NCI-H1417 treated with DMSO at 0.1 percent for 48 hours (cell line): ENCODE results near the gene IRF6.

Source experiments
- DNase-seq: peaks from one replicate; lab custom pipeline; 2025; lab: John Stamatoyannopoulos, UW

IRF6 gene

DNA sequence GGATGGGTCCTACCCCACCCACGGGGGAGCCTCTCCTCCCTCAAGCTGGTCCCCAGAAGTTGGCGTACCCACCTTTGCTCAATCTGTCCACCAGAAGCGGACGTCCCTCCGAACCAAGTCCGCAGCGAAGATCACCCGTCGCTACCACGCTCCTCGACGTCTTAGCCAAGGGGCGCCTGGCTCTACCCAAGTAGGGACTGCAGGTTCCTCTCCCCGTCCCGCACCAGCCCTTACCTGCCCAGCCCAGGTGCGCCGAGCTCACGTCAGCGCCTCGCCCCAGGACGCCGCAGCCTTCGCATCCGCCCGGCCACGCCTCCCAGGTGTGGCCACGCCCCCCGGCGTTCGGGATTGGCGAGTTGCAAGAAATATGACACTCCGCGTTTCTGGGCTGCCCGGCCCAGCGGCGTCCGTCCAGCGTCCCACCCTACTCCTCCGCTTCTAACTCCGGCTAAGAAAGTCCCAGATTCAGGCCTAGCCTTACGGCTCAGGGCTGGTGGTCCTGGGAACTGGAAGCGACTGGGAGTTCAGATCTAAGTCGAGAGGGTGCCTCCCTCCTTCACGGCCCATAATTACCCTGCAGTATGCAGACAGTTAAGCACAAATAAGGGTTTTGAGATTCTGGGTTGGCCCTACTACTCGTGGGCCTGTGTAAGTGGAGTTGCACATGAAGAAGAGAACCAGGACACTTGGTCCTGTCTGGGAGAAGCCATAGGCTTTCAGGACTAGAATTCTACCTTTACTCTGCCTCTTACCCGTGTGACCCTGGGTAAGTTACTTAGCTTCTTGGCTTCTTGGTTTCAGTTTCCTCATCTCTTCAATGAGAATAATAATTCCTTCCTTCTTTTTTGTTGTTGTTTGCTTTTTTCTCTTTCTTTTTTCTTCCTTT lies at the start of gene IRF6:
TSS of gene IRF6 (minus strand) at position 268 of the 886 bp plus-strand sequence. CDS start 4,729 bp downstream, outside the sequence.
- DNase-seq = no peak

DNA sequence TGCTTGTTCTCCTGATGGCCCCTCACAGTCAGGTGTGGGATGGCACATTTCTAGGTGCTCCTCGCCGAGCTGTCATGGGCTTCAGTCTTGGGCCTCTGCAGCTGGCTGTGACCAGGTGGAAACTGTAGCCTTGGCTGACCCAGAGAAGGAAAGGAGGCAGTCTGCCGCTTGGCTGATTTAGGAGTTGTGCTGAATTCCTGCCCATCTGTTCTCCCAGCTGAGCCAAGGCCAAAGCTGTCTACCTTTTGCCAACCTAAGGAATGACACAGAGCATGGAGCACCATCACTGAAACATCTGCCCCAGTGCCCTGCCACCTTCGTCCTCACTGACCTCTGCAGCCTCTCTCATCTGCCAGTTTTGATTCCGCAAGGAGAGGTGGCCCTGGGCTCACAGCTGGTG lies 49.7 kb upstream of the IRF6 start:
- DNase-seq = no peak

DNA sequence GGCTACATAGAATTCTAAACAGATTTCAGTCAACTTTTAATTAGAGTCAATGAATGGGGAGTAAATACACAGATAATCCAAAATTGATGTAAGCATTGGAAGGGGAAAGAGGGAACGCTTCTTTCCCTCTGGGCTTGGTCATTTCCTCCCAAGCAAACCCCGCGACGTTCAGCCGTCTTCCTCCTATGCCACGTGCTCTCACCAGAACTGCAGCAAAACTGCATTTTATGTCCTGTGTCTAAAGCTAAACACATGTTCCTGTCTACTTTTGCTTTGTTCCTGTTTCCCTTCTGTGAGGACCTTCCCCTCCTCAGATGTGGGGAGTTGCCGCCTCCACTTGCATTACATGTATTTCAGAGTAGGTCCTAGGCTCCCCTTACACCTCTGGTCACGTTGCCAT lies 49.1 kb upstream of the IRF6 start:
- no peak for DNase-seq

DNA sequence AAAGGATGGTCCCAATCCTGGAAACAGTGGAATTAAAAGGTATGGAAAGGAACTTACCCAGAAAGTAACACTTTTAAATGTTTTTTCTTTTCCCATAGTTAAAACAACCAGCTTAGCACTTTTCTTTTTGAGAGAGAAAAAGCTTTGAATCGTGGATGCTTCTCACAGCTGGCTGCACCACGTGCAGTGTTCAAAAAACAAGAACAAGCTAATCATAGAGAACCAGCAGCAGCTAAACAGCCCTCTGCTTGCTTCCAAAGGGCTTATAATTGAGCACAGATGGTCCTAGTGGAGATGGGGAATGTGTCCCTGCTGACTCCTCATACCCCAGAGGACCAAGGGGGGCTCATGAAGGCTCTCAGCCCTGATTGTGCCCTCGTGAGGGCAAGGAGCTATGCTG lies 48.3 kb upstream of the IRF6 start:
- no peak for DNase-seq

DNA sequence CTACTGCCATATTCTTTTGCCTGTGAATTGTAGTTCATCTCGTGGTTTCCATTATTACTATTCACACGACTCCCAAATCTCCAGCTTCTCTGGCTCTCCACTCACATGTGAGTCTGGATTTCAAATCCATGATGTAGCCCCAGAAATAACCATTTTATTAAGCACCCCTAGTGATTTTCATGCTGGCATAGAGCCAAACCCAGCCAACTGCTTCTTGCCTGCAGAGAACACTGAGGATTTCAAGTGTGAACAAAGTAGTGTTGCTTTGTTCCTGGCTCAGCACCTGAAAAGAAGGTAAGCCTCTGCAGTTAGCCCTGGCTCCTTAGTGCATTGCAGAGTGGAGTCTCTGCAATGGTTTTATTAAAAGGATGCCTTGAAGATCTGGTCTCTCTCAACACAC lies 47.7 kb upstream of the IRF6 start:
- DNase-seq = no peak

DNA sequence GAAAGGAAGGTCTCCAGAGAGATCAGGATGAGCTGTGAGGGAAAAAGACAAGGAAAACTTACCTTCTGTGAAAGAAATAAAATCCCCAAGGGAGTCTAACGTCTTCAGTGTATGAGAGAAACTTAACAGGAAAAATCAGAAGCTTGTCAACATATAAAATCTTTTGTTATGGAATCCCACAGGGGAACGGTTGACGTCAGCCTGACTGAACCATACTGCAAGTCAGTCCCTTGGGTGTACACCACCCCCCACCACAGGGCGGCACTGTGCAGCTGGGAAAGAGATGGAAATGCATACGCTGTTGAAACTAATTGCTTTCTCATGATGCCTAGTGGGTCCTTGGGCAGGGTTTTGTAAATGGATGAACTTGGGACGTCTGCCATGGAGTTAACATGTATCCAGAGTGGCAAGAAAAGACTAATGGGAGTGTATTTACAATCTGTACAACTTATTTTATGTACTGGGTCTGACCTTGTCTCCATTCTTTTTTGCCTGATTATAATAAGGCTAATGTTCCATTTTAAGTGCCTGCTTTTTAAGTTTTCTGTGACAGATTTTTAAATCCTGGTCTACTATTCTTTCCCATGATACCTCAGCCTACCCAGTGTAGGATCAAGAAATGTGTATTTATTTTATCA lies 44.5 kb upstream of the IRF6 start:
- DNase-seq = no peak

DNA sequence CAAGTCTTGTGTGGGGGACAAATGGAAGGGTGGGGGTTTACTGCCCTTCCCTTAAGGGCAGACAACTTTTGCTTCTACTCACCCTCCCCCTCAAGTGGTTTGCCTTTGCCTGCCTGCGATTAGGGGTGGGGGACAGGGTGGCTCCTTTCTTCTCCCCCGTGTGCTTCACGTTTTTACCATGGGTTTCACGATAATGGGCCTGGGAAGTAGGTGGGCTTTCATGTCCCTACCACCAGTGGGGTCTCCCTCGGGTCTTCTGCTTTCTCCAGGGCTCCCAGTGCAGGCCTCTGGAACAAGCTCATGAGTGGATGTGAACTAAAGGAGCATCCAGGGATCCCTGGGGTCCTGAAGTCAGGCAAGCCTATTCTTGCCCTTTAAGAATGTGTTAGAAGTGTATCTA lies 43.4 kb upstream of the IRF6 start:
- no peak for DNase-seq

DNA sequence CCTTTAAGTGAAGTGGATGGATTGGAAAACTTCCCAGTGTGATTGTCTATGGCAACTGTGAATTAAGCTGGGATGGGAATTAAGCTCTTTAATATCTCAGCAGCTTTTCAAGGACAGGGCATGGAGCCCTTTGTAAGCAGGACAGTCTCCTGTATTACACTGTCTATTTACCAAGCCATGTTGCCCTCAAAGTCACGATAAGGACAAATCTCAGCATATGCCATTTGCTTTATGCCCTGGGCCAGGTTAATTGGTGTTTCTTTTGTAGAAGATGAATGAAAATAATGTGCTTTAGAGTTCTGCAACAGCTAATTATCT lies 39.4 kb upstream of the IRF6 start:
- peak; percentile 81 for DNase-seq

DNA sequence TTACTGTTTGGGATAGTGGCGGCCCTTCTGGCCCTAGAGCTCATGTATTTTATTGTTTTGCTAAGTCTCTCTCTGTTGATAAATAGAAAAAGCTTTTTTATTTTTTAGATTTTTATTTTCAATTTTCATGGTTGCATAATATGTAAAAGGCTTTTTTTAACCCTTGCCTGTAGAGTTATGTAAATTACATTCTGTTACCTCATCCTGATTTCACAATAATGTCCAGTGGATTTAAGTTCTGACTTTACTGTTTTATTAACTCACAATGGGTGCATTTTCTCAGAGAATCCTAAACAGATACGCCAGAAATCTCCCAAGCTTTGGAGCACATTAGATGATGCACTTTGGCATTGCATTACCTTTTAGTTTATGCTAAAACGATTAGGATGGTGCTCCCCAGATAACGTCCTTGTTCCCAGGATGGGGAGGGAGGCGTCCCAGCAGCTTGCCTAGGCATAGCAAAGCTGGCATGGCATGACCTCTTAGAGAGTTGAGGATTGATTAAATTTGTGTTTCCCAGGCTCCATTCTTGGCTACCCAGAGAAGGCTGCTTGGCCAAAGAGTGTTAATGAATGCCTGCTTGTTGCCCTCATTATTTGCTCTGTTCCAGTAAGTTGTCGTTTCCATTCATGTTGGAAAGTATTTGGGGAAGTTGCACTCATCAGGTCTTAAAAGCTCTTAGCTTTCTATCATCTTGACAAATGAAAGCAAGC lies 38.9 kb upstream of the IRF6 start:
- peak; percentile 76 for DNase-seq

DNA sequence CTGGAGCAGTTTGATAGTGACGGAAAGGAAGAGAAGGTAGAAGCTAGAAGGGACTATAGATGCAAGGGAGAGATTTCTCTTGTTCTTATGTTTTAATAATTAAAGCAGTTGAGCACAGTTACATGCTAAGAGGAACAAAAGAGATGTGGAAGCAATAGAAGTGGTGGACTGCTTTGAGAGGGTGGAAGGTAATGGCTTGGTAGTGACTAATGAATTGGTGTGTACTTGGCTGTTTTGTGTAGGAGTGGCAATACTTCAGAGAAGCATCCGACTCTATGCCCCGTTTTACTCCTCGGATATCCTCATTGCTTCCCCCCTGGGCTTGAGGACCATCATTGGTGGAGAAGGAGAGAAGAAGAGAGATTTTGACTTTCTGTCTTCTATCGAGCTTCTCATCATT lies 34.7 kb upstream of the IRF6 start:
- no peak for DNase-seq

DNA sequence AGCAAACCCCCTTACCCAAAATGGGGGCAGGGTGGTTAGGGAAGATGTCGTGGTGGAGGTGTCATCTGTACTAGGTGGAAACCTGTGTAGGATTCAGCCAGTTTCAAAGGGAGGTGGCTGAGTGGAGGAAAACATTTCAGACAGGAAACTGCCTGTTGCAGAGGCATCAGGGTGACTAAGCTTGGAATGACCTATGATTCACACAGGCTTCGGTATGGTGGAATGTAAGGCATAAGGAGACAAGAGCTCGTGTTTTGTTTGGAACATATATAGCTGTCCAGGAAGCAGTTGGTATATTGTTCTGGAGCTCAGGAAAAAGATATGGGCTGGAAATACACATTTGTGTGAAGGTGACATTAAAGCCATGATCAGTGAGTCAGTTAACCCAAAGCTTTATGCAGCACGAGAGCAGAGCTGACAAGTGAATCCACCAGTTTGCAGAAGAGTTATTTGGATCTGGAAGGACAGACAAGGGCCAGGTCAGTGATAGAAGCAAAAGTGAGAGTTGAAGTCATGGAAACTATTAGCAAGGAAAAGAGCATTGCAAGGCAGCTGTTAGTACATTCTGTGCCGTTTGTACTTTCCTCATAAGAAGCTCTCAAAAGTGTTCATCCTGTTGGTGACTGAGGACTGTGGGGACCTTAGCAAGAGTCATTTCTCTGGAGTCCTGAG lies 34.1 kb upstream of the IRF6 start:
- no peak for DNase-seq

DNA sequence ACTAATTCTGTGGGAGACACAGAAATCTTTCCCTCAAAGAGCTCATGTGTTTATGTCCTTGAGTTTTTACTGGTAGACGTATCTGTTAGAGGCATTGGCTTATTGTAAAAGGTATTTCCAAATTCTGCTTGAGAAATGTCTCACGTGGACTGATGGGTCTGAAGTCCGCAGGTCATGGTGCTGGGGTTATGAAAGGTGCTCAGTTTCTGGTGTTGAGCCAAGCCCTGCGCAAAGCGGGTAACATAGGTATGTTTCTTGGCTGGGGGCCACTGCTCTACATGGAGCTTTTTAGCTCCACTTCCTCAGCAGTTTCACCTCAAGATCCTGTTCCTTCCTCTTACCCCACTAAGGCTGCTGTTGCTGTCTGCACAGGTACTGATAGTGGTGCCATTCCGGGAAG lies 32.6 kb upstream of the IRF6 start:
- no peak for DNase-seq

DNA sequence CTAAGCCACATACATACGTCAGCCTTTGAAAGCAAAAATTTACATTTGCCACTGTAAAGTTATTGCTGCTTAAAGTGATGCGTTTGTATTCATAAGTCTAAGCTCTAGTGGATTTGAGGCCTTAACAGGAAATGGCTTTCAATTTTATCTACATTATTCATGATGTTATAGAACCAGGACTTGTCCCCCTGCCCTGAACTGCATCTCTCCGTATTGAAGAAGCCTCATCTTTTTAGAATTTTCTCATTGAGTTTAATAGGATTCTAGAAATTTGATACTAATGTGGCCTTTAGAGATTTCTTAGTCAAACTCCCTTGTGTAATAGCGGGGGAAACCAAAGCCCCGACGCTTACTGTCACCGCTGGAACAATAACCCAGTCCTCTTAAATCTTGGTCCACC lies 31.7 kb upstream of the IRF6 start:
- no peak for DNase-seq

DNA sequence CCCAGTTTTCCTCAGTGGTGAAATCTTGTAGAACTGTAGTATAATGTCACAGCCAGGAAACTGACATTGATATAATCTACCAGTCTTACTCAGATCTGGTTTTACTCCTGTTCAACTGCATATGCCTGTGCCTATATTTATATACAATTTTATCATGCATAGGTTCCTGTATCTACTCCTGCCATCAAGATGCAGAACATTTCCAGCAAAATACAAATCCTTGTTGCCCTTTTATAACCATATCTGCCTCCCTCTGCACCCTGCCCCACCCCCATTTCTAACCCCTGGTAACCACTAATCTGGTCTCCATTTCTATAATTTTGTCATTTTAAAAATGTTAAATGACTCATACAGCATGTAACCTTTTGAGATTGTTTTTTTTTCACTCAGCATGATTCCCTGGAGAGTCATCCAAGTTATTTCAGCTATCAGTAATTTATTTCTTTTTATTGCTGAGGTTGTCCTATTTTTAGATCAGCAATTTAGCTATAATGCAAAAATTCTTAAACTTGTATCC lies 29.9 kb upstream of the IRF6 start:
- no peak for DNase-seq

DNA sequence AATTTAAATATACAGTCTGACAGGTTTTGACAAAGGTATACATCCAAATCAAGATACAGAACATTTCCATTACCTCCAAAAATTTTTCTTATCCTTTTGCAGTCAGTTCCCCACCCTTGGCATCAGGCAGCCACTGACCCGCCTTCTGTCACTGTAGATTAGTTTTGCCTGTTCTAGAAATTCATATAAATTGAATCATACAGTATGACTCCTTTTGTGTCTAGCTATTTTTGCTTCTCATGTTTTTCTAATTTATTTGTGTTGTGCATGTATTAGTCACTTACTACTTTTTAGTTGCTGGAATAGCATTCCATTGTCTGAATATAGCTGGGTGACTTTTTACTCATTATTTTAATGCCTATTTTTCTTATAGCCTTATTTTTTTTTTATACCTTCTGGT lies 25.7 kb upstream of the IRF6 start:
- no peak for DNase-seq

DNA sequence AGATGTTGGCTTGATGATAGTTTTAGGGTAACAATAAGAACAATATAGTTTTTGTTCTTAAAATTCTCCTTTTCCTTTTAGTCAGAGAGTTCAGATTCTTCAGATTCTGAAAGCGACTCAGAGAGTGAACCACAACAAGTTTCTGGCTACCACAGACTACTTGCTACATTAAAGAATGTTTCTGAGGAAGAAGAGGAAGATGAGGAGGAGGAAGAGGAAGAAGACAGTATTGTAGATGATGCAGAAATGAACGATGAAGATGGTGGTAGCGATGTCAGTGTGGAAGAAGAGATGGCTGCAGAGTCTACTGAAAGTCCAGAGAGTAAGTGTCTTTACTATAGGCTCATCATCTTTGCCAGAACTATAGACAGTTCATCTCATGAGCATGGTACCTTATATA lies 24.8 kb upstream of the IRF6 start:
- no peak for DNase-seq

DNA sequence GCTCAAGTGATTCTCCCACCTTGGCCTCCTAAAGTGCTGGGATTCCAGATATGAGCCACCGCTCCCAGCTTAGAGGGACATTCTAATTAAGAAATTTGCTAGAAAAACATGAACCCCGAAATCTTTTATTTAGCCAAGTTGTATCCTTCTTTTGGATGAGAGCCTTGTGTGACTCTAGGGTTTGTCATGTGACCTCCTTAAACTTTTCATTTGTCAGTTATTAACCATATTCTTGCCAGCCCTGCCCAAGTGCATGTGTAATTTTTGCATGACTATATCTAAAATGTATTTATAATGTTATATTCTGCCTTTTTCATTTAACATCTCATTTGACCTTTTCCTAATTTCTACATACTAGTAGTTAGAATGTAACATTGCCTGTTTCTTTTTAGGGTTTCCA lies 23.8 kb upstream of the IRF6 start:
- no peak for DNase-seq

DNA sequence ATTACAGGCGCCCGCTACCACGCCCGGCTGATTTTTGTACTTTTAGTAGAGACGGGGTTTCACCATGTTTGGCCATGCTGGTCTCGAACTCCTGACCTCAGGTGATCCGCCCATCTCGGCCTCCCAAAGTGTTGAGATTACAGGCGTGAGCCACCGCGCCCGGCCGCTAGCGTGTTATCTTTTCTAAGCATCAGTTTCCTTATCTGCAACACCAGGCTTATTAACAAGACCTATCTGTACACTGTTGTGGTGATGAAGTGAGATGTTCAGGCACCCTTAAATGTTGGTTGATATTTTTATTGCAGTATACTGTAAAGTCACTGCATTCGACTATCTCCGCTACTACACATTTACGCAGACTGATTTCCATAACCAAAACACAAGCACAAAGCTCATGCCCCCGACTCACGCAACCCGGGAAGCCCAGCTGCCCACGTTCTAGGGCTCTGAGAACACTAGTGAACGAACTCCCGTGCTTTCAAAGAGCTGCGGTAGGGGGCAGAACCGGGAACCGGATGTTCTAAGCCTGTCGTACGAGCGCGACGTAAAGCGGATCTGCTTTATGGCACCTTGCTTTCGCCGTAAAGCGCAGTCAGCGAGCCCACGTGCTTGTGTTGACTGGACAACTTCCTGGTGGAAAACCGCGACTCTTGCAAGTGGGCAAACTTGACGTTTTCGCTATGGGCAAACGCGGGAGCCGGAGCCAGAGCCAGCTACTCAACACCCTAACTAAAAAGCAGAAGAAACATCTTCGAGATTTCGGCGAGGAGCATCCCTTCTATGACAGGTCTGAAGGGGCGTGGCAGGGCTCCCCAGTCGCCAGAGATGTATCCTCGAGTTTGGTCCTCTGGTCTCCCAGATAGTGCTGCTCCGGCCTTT lies 21.7 kb upstream of the IRF6 start, which contains the start of gene UTP25:
TSS of gene UTP25 (plus strand) at position 589 of the 879 bp plus-strand sequence. CDS start at position 681, 92 bp downstream.
- DNase-seq = peak; percentile 51

DNA sequence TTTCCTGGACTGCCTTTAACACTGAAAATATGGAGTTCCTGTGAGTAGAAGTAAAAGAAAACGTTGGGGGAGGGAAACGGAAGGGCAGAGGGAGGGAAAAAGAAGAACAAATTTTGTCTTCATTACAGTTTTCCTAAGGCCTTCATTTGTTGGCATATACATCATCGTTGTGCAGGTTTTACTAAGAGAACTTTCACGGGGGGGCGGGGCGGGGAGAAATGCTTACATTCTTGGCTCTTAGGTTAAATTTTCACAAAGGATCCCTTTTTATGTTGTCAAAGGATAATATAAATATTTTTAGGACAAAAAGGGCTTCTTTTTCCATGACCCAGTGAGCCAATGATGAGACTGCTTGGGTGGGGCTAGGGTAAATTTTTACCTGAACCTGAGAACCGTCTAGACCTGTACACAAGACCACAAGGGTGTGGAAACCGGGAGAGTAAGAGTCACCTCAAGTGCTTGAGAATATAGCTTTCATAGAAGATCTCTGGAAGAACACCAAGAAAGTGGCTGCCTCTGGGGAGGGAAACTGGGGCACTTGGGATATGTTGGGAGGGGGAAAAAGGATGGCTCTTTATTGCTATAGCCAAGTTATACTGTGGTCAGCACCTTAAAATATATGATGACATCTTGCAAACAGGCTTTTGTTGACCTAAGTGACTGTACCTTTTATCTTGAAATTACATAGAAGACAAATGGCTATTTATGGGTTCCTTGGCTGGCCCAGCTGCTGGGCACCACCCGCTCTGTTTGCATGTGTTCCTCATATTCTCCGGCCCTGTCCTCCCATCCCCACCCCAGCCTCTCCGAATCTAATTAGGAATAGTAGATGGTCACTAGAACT lies 19.9 kb upstream of the IRF6 start:
- DNase-seq = no peak
